ENCODE data around the gene TRAPPC12. TPM values are rescaled to one million over a fixed set of nuclear protein-coding genes. Genes with fewer than 3 reads are reported as not detected.

The TRAPPC12 gene
- total RNA-seq, 3 donors from 2014 or later (not counting 1 experiment from before 2014, with no cell fraction given) = 65.1 to 92.6 (median 86.7) TPM

DNA sequence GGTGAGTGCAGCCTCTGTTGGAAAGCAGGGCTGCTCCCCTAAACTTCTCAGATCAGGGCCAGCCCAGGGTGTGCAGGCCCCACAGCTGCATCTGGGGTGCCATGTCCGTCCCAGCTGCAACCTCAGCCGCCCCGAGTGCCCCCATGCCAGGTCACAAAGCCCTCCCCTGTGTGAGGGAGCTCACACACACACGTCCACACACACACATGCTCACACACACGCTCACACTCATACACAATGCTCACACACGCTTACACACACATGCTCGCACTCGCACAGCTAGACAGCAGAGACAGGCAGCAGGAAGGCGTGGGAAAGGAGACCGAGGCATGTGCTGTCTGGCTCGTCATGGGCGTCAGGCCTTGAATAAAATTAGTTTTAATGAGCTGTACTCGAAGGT is 84.5 kb downstream of the TRAPPC12 start:
- no peak overlapping the region for H3K4me3 ChIP-seq (ENCODE audit: low read length)
- peaks cover 4% of the 10 kb centered on the region for H3K4me1 ChIP-seq (ENCODE audit: control insufficient read depth, insufficient read depth, low read length)
- TF ChIP-seq, protein P1, sequence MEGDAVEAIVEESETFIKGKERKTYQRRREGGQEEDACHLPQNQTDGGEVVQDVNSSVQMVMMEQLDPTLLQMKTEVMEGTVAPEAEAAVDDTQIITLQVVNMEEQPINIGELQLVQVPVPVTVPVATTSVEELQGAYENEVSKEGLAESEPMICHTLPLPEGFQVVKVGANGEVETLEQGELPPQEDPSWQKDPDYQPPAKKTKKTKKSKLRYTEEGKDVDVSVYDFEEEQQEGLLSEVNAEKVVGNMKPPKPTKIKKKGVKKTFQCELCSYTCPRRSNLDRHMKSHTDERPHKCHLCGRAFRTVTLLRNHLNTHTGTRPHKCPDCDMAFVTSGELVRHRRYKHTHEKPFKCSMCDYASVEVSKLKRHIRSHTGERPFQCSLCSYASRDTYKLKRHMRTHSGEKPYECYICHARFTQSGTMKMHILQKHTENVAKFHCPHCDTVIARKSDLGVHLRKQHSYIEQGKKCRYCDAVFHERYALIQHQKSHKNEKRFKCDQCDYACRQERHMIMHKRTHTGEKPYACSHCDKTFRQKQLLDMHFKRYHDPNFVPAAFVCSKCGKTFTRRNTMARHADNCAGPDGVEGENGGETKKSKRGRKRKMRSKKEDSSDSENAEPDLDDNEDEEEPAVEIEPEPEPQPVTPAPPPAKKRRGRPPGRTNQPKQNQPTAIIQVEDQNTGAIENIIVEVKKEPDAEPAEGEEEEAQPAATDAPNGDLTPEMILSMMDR (IDR thresholded peaks at IDR 0.05) = no peak
- no peak overlapping the region for H3K4me3 Mint-ChIP-seq
- no peak overlapping the region for H3K27ac ChIP-seq (ENCODE audit: low read length)
- H3K36me3 ChIP-seq (ENCODE audit: control insufficient read depth, insufficient read depth, low read length) = peaks cover 52% of the 10 kb centered on the region
- DNase-seq (no peak), ATAC-seq (no peak)
- no peaks in the 10 kb centered on the region for H3K27me3 Mint-ChIP-seq (ENCODE audit: low read depth in 2 of 2)
- no peak overlapping the region for H3K27ac Mint-ChIP-seq
- no peaks in the 10 kb centered on the region for H3K36me3 Mint-ChIP-seq
- H3K9me3 ChIP-seq (ENCODE audit: control insufficient read depth, insufficient read depth, low read length) = no peaks in the 10 kb centered on the region
- no peaks in the 10 kb centered on the region for H3K27me3 ChIP-seq (ENCODE audit: control insufficient read depth, insufficient read depth, low read length)
- H3K9me3 Mint-ChIP-seq = no peaks in the 10 kb centered on the region
- 93% methylated on average over 13 of the region's 13 CpGs for WGBS (ENCODE audit: insufficient coverage)
- intact Hi-C loops (cut with micrococcal nuclease) = no loop called here
- H3K4me1 Mint-ChIP-seq = peaks cover 6 to 9% of the 10 kb centered on the region in 2 donors

DNA sequence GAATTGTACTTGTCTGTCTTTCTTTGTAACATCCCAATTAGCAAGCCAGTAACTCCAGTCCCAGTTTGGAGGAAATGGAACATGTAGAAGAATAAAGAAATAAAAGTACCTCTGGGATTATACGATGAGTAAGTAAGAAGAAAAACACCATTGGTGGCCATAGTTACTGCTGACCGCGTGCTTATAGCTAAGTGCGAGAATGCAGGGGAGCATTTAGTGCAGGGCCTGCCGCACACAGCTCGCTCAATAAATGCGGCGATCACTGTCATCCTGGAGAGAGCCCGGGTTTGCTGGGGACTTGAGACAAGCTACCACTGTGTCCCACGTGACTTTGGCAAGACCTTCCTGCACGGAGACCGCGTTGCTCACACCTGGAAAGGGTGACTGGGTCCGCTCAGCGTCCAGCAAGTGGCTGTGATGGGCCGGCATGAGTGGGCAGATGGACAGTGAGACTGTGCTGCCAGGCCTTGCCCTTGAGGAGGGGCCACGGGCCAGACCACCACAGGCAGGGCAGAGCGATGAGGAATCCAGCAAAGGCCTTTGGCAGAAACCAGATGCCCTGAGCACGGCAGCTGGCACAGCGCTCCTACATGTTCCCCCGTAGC is 85.0 kb downstream of the TRAPPC12 start:
- DNase-seq = no peak
- Mint-ChIP-seq H3K27ac (no peak overlapping the region), H3K4me3 (no peak overlapping the region), H3K4me1 (peaks cover 6 to 9% of the 10 kb centered on the region in 2 donors), H3K36me3 (no peaks in the 10 kb centered on the region), H3K9me3 (no peaks in the 10 kb centered on the region), H3K27me3 (ENCODE audit: low read depth in 2 of 2) (no peaks in the 10 kb centered on the region)
- Histone ChIP-seq H3K9me3 (ENCODE audit: control insufficient read depth, insufficient read depth, low read length) (no peaks in the 10 kb centered on the region), H3K4me3 (ENCODE audit: low read length) (no peak overlapping the region), H3K27me3 (ENCODE audit: control insufficient read depth, insufficient read depth, low read length) (no peaks in the 10 kb centered on the region), H3K27ac (ENCODE audit: low read length) (no peak overlapping the region), H3K36me3 (ENCODE audit: control insufficient read depth, insufficient read depth, low read length) (peaks cover 53% of the 10 kb centered on the region), H3K4me1 (ENCODE audit: control insufficient read depth, insufficient read depth, low read length) (peaks cover 4% of the 10 kb centered on the region)
- ATAC-seq = no peak
- TF ChIP-seq, protein P1 (IDR thresholded peaks at IDR 0.05) = no peak
- intact Hi-C loops (cut with micrococcal nuclease) = no loop called here
- WGBS (ENCODE audit: insufficient coverage) = 98% methylated on average over 21 of the region's 21 CpGs

DNA sequence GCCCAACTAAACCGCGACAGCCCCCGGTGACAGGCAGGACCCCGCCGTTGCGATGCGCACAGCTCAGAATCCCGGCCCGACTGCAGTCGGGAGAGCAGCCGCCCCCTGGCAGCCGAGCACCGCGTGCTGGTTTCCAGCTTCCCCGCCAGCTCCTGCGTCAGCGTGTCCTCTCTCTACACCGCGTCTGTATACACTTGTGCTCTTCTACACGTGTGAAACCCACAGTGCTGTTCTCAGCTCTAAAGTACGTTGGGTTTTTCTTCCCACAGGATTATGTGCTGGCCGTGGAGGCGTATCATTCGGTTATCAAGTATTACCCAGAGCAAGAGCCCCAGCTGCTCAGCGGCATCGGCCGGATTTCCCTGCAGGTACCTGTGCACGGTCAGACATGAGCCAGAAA is 85.8 kb downstream of the TRAPPC12 start:
- H3K4me1 Mint-ChIP-seq = peaks cover 6 to 9% of the 10 kb centered on the region in 2 donors
- WGBS (ENCODE audit: insufficient coverage) = 95% methylated on average over 28 of the region's 28 CpGs
- Histone ChIP-seq H3K4me3 (ENCODE audit: low read length) (no peak overlapping the region), H3K9me3 (ENCODE audit: control insufficient read depth, insufficient read depth, low read length) (no peaks in the 10 kb centered on the region), H3K36me3 (ENCODE audit: control insufficient read depth, insufficient read depth, low read length) (peaks cover 61% of the 10 kb centered on the region), H3K27ac (ENCODE audit: low read length) (no peak overlapping the region), H3K27me3 (ENCODE audit: control insufficient read depth, insufficient read depth, low read length) (no peaks in the 10 kb centered on the region), H3K4me1 (ENCODE audit: control insufficient read depth, insufficient read depth, low read length) (peaks cover 4% of the 10 kb centered on the region)
- intact Hi-C loops (cut with micrococcal nuclease) = no loop called here
- H3K36me3 Mint-ChIP-seq = no peaks in the 10 kb centered on the region
- TF ChIP-seq, protein P1 (IDR thresholded peaks at IDR 0.05) = no peak
- no peak overlapping the region for H3K4me3 Mint-ChIP-seq
- H3K27ac Mint-ChIP-seq = no peak overlapping the region
- no peaks in the 10 kb centered on the region for H3K27me3 Mint-ChIP-seq (ENCODE audit: low read depth in 2 of 2)
- DNase-seq (no peak), ATAC-seq (no peak)
- no peaks in the 10 kb centered on the region for H3K9me3 Mint-ChIP-seq

Measured in natural killer cell (primary cell).